CD4-positive, alpha-beta T cell treated with Interleukin-4 for 1 hour (primary cell): ENCODE results near the gene SOX5.
"Not testable (repeated sequence)": the region's sequence is repeated elsewhere in the genome, so short reads cannot be mapped to it uniquely, and the experiment has no call there.

Experiments used
- DNase-seq, 2 donors: peaks; one replicate each; pipeline ENCODE4 v3.0.0-alpha.2; 2020 to 2022

The SOX5 gene

DNA sequence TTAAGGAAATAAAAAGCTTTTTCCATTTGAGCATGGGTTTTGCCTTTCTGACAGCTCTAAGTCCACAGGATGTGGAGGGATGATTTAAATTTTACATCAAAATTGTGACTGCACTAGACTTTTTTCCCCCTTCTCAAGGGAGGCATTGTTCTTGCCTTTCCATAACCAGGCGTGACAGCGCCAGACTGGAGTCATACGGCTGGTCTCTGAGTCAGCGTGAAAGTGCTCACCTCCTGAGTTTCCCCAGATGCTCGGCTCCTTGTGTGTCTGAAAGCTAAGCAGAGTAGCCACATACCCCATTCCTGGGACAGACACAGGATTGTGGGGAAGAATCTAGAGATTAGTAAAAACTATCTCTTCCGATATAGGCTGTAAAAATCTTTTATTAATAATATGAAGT is 43.1 kb downstream of the SOX5 start:
- DNase-seq = no peak

DNA sequence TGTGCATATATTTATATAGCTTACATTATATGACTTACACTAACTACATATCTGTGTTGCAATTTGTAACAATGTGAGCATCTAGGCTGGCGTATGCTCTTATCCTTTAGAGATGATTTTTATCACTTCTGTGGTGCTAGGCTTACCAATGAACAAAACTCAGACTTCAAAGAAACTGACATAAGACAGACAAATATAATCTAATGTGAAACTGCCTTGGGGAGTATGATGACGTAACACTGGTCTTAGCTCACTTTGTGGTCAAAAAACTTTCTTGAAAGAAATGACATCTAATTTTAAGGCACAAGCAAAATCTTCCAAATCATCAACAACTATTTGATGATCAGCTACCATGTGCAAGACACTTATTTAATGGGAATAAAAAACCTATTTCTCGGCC is 50.0 kb downstream of the SOX5 start:
- DNase-seq = no peak

DNA sequence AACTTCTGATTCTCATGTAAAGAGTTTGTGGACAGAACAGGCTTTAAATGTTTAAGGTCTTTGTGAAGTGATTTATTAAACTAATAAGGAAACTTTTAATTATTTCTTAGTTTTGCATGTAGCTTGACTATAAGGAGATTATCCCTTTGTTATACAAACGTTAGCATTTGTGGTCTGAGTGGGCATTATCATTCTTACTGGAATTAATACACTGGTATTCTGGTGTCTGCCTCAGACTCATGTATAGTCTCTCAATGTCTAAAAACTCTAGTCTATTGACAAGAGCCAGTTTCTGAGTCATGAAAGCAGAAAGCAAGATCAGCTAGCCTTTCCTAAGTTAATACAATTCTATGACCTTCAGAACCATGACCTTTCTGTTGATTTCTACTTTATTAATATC is 51.3 kb downstream of the SOX5 start:
- DNase-seq = no peak

- no peak for DNase-seq
These were observed 53.7 kb downstream of the SOX5 start for GRCh38 chr12:23895792-23896218.

GRCh38 chr12:23893611-23894010 is 55.9 kb downstream of the SOX5 start:
- DNase-seq = no peak

DNA sequence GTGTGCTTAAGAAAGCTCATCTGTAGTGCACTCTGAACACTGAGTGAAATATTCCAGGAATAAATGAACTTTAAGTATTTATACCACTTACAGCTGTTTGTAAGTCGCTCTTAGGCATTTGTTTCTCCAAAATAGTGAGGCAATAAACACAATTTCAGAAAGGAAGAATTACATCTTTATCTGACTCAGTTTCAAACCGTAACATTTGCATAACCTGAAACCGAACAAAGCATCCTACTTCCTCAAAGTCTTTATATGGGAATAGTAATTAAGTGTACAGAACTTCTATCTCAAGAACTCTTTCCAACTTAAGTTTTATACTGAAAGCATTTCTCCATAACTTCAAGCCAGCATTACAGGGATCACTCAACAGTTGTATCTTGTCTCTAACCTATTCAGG is 58.4 kb downstream of the SOX5 start:
- DNase-seq = no peak

DNA sequence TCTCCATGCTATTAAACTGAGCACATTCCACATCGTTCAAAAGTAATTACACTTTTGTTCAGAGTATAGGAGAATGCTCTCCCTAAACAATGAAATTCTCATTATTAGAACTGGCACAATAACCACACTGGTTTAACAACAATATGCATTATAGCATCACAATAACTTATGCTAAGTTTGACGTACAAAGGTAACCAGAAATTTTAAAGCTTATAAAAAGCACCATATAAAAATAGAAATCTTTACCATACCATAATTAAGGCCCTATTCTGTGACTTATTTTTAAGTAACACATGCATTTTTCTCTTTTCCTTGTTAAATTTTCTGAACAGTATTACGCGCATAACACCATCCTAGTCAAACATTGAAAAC is 60.4 kb downstream of the SOX5 start:
- DNase-seq = no peak

DNA sequence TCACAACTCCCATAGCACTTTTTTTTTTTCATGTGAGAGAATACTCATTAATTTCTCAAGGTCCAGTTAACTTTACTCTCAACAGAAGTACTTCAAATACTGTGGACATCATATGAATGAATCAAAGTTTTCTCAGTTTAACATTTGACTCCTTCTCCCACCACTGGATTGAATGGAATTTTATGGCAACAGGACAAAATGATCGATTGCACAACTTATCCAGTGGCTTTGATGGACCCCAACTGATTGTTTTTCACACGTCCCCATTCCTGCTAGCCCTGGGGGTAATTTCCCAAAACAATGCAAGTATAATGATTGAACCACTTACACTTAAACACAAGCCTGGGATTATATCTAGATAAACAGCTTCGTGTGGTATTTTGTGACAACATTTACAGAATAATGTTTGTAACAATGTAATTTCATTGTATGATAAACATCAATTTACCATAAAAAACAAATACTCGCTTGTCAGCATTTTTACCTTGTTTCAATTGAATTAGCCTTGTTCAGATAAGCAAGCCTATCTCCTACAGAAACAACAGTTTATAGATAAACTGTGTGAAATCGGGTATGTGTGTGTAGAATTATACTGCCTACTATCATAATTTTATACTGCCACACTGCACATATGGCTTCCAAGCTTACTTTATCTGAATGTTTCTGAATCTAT is 60.9 kb downstream of the SOX5 start:
- no peak for DNase-seq

GRCh38 chr12:23887055-23887835 is 62.2 kb downstream of the SOX5 start:
- no peak for DNase-seq

- DNase-seq = no peak
These were observed 64.1 kb downstream of the SOX5 start for GRCh38 chr12:23885394-23885793.

GRCh38 chr12:23884909-23885308 is 64.6 kb downstream of the SOX5 start:
- DNase-seq = no peak

- no peak for DNase-seq
These were observed 68.5 kb downstream of the SOX5 start for GRCh38 chr12:23880988-23881387.

DNA sequence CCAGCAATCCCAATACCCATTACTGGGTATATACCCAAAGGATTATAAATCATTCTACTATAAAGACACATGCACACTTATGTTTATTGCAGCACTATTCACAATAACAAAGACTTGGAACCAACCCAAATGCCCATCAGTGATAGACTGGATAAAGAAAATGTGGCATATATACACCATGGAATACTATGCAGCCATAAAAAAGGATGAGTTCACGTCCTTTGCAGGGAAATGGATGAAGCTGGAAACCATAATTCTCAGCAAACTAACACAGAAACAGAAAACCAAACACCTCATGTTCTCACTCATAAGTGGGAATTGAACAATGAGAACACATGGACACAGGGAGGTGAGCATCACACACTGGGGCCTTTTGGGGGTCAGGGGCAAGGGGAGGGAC is 72.9 kb downstream of the SOX5 start:
- not testable (repeated sequence) for DNase-seq

DNA sequence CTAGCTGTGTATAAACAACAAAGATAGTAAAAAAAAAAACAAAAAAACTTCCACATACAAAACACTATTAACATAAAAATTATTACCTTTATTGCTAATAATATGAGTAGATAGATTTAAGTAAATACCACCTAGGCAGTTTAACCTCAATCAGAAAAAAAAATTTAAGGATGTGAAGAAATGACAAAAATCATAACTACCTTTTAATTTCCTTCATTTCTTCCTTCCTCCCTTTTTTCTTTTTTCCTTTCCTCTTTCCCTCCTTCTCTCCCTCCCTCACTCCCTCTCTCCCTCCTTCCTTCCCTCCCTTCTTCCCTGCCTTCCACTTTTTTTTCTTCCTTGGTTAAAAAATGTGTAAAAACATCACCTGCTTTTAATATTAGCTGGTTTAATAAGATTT is 81.7 kb downstream of the SOX5 start:
- no peak for DNase-seq

GRCh38 chr12:23862701-23863100 is 86.8 kb downstream of the SOX5 start:
- no peak for DNase-seq

DNA sequence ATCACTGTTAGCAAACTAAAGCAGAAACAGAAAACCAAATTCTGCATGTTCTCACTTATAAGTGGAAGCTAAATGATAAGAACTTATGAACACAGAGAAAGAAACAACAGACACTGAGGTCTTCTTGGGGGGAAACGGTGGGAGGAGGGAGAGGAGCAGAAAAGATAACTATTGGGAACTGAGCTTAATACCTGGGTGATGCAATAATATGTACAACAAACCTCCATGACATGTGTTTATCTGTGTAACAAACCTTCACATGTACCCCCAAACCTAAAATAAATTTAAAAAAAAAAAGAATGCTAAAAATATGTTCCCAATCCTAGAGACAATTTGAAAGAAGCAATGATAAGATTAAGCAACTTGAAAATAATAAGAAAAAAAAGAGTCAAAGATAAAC is 89.5 kb downstream of the SOX5 start:
- DNase-seq = no peak

- DNase-seq = no peak
These were observed 92.3 kb downstream of the SOX5 start for GRCh38 chr12:23857178-23857577.

DNA sequence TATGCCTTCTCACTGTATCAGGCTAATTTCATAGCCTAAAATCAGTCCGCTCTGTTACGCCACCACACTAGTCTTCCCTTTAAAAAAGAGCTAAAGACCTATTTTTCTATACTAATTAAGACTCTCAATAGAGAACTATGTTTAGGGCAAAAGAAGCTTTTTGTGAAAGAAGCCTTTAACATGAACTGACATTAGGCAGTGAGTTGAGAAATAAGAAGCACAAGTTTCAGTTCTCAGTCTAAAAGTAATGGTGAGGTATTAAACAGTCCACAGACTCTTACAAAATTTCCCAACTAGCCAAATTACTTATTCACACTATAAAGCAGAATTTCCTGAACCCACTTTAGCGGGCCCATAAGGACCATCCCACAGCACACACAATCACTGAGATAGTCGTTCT is 93.7 kb downstream of the SOX5 start:
- no peak for DNase-seq

GRCh38 chr12:23854598-23854997 is 94.9 kb downstream of the SOX5 start:
- no peak for DNase-seq

GRCh38 chr12:23853640-23854039 is 95.8 kb downstream of the SOX5 start:
- no peak for DNase-seq

GRCh38 chr12:23851602-23852001 is 97.9 kb downstream of the SOX5 start:
- DNase-seq = no peak

DNA sequence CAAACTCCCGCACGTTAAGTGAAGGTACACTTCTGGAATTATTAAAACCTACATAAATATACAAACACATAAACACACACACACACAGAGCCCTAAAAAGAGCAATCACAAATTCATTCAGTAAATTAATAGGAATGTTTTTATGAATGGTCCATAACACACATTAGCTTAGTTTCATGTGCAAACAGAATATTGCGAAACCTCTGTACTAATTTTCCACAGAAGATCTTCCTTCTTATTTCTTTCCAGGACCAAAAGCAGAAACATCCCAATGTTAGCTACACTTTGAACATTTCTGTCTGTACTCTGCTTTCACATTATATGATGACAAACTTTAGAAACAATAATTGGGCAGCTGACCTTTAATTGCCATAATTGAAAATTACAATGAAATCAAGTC is 101.6 kb downstream of the SOX5 start:
- DNase-seq = no peak

GRCh38 chr12:23843958-23844357 is 105.5 kb downstream of the SOX5 start:
- DNase-seq = no peak

GRCh38 chr12:23834076-23834475 is 115.4 kb downstream of the SOX5 start:
- no peak for DNase-seq

DNA sequence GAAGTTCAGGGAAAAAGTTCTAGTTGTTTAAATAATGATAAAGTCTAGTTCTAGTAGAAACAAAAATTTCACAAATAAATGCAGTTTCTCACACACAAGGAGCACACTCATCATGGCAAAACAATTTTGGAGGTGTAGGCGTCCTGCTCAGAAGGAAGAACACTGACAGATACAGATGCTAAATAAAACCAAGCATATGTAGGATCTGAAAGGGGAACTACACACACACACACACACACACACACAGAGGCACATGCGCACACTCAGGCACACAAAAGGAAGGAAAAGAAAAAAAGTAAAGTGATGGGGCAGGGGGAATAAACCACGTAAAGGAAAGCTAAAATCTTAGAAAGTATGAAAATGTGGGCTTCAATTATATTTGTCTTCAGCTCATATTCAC is 117.7 kb downstream of the SOX5 start:
- no peak for DNase-seq
